CD14-positive monocyte (primary cell): Measurements from ENCODE around the gene UBXN6. TPM values are rescaled to one million over a fixed set of nuclear protein-coding genes. Genes with fewer than 3 reads are reported as not detected.

Source experiments
- DNase-seq, 3 donors: peaks; one replicate each; pipeline ENCODE4 v3.0.0-alpha.2; 2011 to 2022
- H2AFZ ChIP-seq: 2 replicates; pipeline ENCODE4 v1.6.0; 2012; ENCODE audit warnings: mild to moderate bottlenecking, low read depth, low read length, inconsistent platforms; ENCODE audit not compliant: insufficient read depth, poor library complexity, severe bottlenecking
- H3K27ac ChIP-seq, 2 donors: 1 replicate in 1 of 2; 2 replicates in 1 of 2; pipeline ENCODE4 v1.5.1; 2012 to 2013; ENCODE audit warnings: low read length in 2 of 2, control low read depth in 1 of 2, inconsistent platforms in 1 of 2, low read depth in 1 of 2, mild to moderate bottlenecking in 1 of 2
- H3K27me3 ChIP-seq, 2 donors: one replicate each; pipeline versions ENCODE4 v1.6.0 to v1.6.1; 2011 to 2013; ENCODE audit warnings: low read length in 2 of 2; ENCODE audit not compliant: control insufficient read depth in 2 of 2, insufficient read depth in 2 of 2
- H3K36me3 ChIP-seq, 2 donors: replicated peaks in 1 of 2; 1 replicate in 1 of 2; 2 replicates in 1 of 2; pipeline versions ENCODE4 v1.5.1 to v1.6.1; 2012 to 2013; ENCODE audit warnings: low read length in 2 of 2, control low read depth in 1 of 2, inconsistent platforms in 1 of 2, mild to moderate bottlenecking in 1 of 2; ENCODE audit not compliant: insufficient read depth in 2 of 2, control insufficient read depth in 1 of 2
- H3K4me1 ChIP-seq, 2 donors: 1 replicate in 1 of 2; 2 replicates in 1 of 2; pipeline versions ENCODE4 v1.5.1 to v1.6.1; 2012 to 2013; ENCODE audit warnings: low read length in 2 of 2, control low read depth in 1 of 2, inconsistent platforms in 1 of 2, mild to moderate bottlenecking in 1 of 2, moderate library complexity in 1 of 2; ENCODE audit not compliant: insufficient read depth in 2 of 2, control insufficient read depth in 1 of 2
- H3K4me2 ChIP-seq: replicated peaks from 2 replicates; pipeline ENCODE3; 2012; ENCODE audit warnings: low read length, moderate library complexity, mild to moderate bottlenecking; ENCODE audit not compliant: poor library complexity, severe bottlenecking; ENCODE audit errors: extremely low read depth
- H3K4me3 ChIP-seq, 3 experiments: fragments of 200-600 bp in 1 of 3; sonication (generic) in 1 of 3; replicated peaks in 1 of 3; 1 replicate in 2 of 3; 2 replicates in 1 of 3; pipeline ENCODE4 v1.5.1; 2011 to 2013; ENCODE audit warnings: low read length in 3 of 3, mild to moderate bottlenecking in 3 of 3, control low read depth in 2 of 3, low read depth in 2 of 3, inconsistent platforms in 1 of 3, moderate library complexity in 1 of 3
- H3K79me2 ChIP-seq: 2 replicates; pipeline ENCODE4 v1.6.0; 2012; ENCODE audit warnings: mild to moderate bottlenecking, control low read depth, inconsistent platforms, low read length, moderate library complexity; ENCODE audit not compliant: insufficient read depth
- H3K9ac ChIP-seq: 2 replicates; pipeline ENCODE4 v1.6.0; 2017; ENCODE audit warnings: low read length, mild to moderate bottlenecking; ENCODE audit not compliant: insufficient read depth, poor library complexity, severe bottlenecking
- H3K9me3 ChIP-seq, 2 donors: replicated peaks in 1 of 2; 1 replicate in 1 of 2; 2 replicates in 1 of 2; pipeline versions ENCODE4 v1.5.1 to v1.6.1; 2012 to 2013; ENCODE audit warnings: low read length in 2 of 2, control low read depth in 1 of 2; ENCODE audit not compliant: control insufficient read depth in 1 of 2, insufficient read depth in 1 of 2
- H4K20me1 ChIP-seq: 2 replicates; pipeline ENCODE4 v1.6.0; 2012; ENCODE audit warnings: mild to moderate bottlenecking, low read length, control low read depth, moderate library complexity; ENCODE audit not compliant: insufficient read depth
- H3K27ac Mint-ChIP-seq, 7 donors: one replicate each; pipeline ENCODE4 v1.8.0; 2020; ENCODE audit warnings: mild to moderate bottlenecking in 7 of 7, mixed read lengths in 7 of 7, moderate library complexity in 6 of 7, inconsistent platforms in 2 of 7
- H3K27me3 Mint-ChIP-seq, 3 donors: one replicate each; pipeline ENCODE4 v1.8.0; 2021 to 2022; ENCODE audit warnings: low read depth in 3 of 3, mild to moderate bottlenecking in 3 of 3, mixed read lengths in 3 of 3, moderate library complexity in 3 of 3, inconsistent platforms in 1 of 3
- H3K36me3 Mint-ChIP-seq, 2 donors: one replicate each; pipeline ENCODE4 v1.8.0; 2020; ENCODE audit warnings: mixed read lengths in 2 of 2, inconsistent platforms in 1 of 2, mild to moderate bottlenecking in 1 of 2
- H3K4me1 Mint-ChIP-seq: one replicate; pipeline ENCODE4 v1.8.0; 2020; ENCODE audit warnings: mild to moderate bottlenecking, mixed read lengths
- H3K4me3 Mint-ChIP-seq, 2 donors: one replicate each; pipeline ENCODE4 v1.8.0; 2020; ENCODE audit warnings: mild to moderate bottlenecking in 2 of 2, mixed read lengths in 2 of 2, moderate library complexity in 1 of 2
- H3K9me3 Mint-ChIP-seq, 7 donors: one replicate each; pipeline ENCODE4 v1.8.0; 2020 to 2022; ENCODE audit warnings: mixed read lengths in 7 of 7, mild to moderate bottlenecking in 6 of 7, moderate library complexity in 6 of 7, inconsistent platforms in 2 of 7
- CTCF ChIP-seq: fragments of 200-600 bp; IDR thresholded peaks from one replicate; pipeline ENCODE4 v1.8.0; 2022; ENCODE audit warnings: antibody characterized with exemption, mild to moderate bottlenecking
- WGBS: methylation state at CpG from one replicate; pipeline ENCODE4 v1.1.5; 2013; ENCODE audit warnings: missing lambda C conversion rate; ENCODE audit not compliant: insufficient coverage; 5-methylcytosine and 5-hydroxymethylcytosine counted together
- intact Hi-C, 2 donors: fragments of 100-400 bp; cut with micrococcal nuclease; formaldehyde crosslinking; loops; one replicate each; pipeline versions ENCODE4 v1.15.0 to v1.15.1; 2023
- polyA plus RNA-seq, 3 donors: library from polyadenylated mRNA; depleted of rRNA in 1 of 3; unstranded in 2 of 3; stranded (reverse) in 1 of 3; fragments of 300-500 nt in 2 of 3; fragments of >200 nt in 1 of 3; fragmentation: Illumina TruSeq in 2 of 3; gene quantifications; 1 replicate in 2 of 3; 2 replicates in 1 of 3; pipeline ENCODE4 v1.2.3, GENCODE V29; 2012 to 2021

The UBXN6 gene
- polyA plus RNA-seq, 3 donors = 3.8 to 64.5 (median 5.4) TPM

GRCh38 chr19:4428326-4428975 is 29.1 kb downstream of the UBXN6 start:
- H3K9ac ChIP-seq = no peak overlapping the region
- H3K79me2 ChIP-seq = peaks cover 9% of the 10 kb centered on the region
- no peak overlapping the region for H3K4me2 ChIP-seq
- peaks cover 0 to 6% (median 5%) of the 10 kb centered on the region in 3 donors for H3K27me3 Mint-ChIP-seq
- 97% methylated on average over 20 of the region's 20 CpGs for WGBS
- peaks cover 0 to 2% (median 0%) of the 10 kb centered on the region in 7 donors for H3K9me3 Mint-ChIP-seq
- H3K36me3 Mint-ChIP-seq = peaks cover 39 to 63% of the 10 kb centered on the region in 2 donors
- H4K20me1 ChIP-seq = no peaks in the 10 kb centered on the region
- DNase-seq = no peak
- no peak overlapping the region for H3K4me3 Mint-ChIP-seq
- H3K4me1 ChIP-seq = peaks cover 37 to 42% of the 10 kb centered on the region in 2 donors
- H3K27ac Mint-ChIP-seq = peak overlapping the region in 5 of 7 donors; percentile 50 to 98 (median 81)
- H2AFZ ChIP-seq = no peak overlapping the region
- TF ChIP-seq CTCF = no peak
- peaks cover 16 to 21% of the 10 kb centered on the region in 2 donors for H3K36me3 ChIP-seq
- H3K4me1 Mint-ChIP-seq = peaks cover 45% of the 10 kb centered on the region
- H3K4me3 ChIP-seq = no peak overlapping the region
- no peak overlapping the region for H3K27ac ChIP-seq
- H3K27me3 ChIP-seq = no peaks in the 10 kb centered on the region
- no peaks in the 10 kb centered on the region for H3K9me3 ChIP-seq
- intact Hi-C loops = no loop called here

- Mint-ChIP-seq H3K27ac (no peak overlapping the region), H3K4me1 (peaks cover 24% of the 10 kb centered on the region), H3K9me3 (no peaks in the 10 kb centered on the region), H3K4me3 (no peak overlapping the region), H3K27me3 (peaks cover 0 to 5% (median 2%) of the 10 kb centered on the region in 3 donors), H3K36me3 (peaks cover 43 to 65% of the 10 kb centered on the region in 2 donors)
- Histone ChIP-seq H3K79me2 (peaks cover 3% of the 10 kb centered on the region), H3K9me3 (no peaks in the 10 kb centered on the region), H3K4me3 (no peak overlapping the region), H3K9ac (no peak overlapping the region), H3K27me3 (no peaks in the 10 kb centered on the region), H3K4me1 (peaks cover 10 to 16% of the 10 kb centered on the region in 2 donors), H3K27ac (no peak overlapping the region), H3K4me2 (no peak overlapping the region), H3K36me3 (peaks cover 24 to 33% of the 10 kb centered on the region in 2 donors), H2AFZ (no peak overlapping the region), H4K20me1 (no peaks in the 10 kb centered on the region)
- TF ChIP-seq CTCF = no peak
- no peak for DNase-seq
- intact Hi-C loops = no loop called here
- 100% methylated on average over 1 of the region's 6 CpGs for WGBS
Measured at GRCh38 chr19:4425537-4425936, 32.1 kb downstream of the UBXN6 start.
